Astrocyte (in vitro differentiated cells and primary cell): ENCODE results near the gene MAP3K21. TPM values are rescaled to one million over a fixed set of nuclear protein-coding genes. Genes with fewer than 3 reads are reported as not detected.

Experiments
- DNase-seq: peaks from one replicate; pipeline ENCODE4 v3.0.0-alpha.2; 2010; ENCODE audit warnings: low read depth
- FAIRE-seq: peaks from 2 replicates; lab custom pipeline; 2011; peaks lifted over from hg19 to GRCh38; lab: Jason Lieb, UNC
- H2AFZ ChIP-seq: 2 replicates; pipeline ENCODE4 v1.6.0; 2012; ENCODE audit warnings: low read depth, low read length, inconsistent platforms
- H3K27ac ChIP-seq: 2 replicates; pipeline ENCODE4 v1.5.1; 2011; ENCODE audit warnings: low read depth, low read length, inconsistent platforms
- H3K27me3 ChIP-seq: 2 replicates; pipeline ENCODE4 v1.6.0; 2011; ENCODE audit warnings: low read length, inconsistent platforms; ENCODE audit not compliant: insufficient read depth
- H3K36me3 ChIP-seq: 2 replicates; pipeline ENCODE4 v1.5.1; 2011; ENCODE audit warnings: low read length, inconsistent platforms; ENCODE audit not compliant: insufficient read depth
- H3K4me1 ChIP-seq: 2 replicates; pipeline ENCODE4 v1.5.1; 2011; ENCODE audit warnings: low read length, inconsistent platforms; ENCODE audit not compliant: insufficient read depth
- H3K4me2 ChIP-seq: 2 replicates; pipeline ENCODE4 v1.6.0; 2012; ENCODE audit warnings: low read length, inconsistent platforms
- H3K4me3 ChIP-seq: 2 replicates; pipeline ENCODE4 v1.5.1; 2011; ENCODE audit warnings: low read depth, mild to moderate bottlenecking, low read length, inconsistent platforms; ENCODE audit not compliant: insufficient read depth
- H3K79me2 ChIP-seq: 2 replicates; pipeline ENCODE4 v1.6.0; 2012; ENCODE audit warnings: mild to moderate bottlenecking, low read length, inconsistent platforms; ENCODE audit not compliant: insufficient read depth
- H3K9ac ChIP-seq: 2 replicates; pipeline ENCODE4 v1.6.0; 2012; ENCODE audit warnings: mild to moderate bottlenecking, low read length, inconsistent platforms
- H3K9me3 ChIP-seq: 2 replicates; pipeline ENCODE4 v1.5.1; 2012; ENCODE audit warnings: low read depth, mild to moderate bottlenecking, low read length, inconsistent platforms; ENCODE audit not compliant: insufficient read depth
- H4K20me1 ChIP-seq: 2 replicates; pipeline ENCODE4 v1.6.0; 2012; ENCODE audit warnings: low read length, inconsistent platforms; ENCODE audit not compliant: insufficient read depth
- H3K27ac Mint-ChIP-seq: one replicate; pipeline ENCODE4 v1.8.0; 2021; ENCODE audit warnings: mild to moderate bottlenecking, mixed read lengths; ENCODE audit not compliant: unreplicated experiment
- H3K27me3 Mint-ChIP-seq: one replicate; pipeline ENCODE4 v1.8.0; 2021; ENCODE audit warnings: low read depth, mixed read lengths; ENCODE audit not compliant: unreplicated experiment
- H3K36me3 Mint-ChIP-seq: one replicate; pipeline ENCODE4 v1.8.0; 2021; ENCODE audit warnings: low read depth, mixed read lengths; ENCODE audit not compliant: unreplicated experiment
- H3K4me1 Mint-ChIP-seq: one replicate; pipeline ENCODE4 v1.8.0; 2021; ENCODE audit warnings: low read depth, mixed read lengths; ENCODE audit not compliant: unreplicated experiment
- H3K4me3 Mint-ChIP-seq: one replicate; pipeline ENCODE4 v1.8.0; 2021; ENCODE audit warnings: mild to moderate bottlenecking, moderate library complexity, mixed read lengths; ENCODE audit not compliant: unreplicated experiment
- H3K9me3 Mint-ChIP-seq: one replicate; pipeline ENCODE4 v1.8.0; 2021; ENCODE audit warnings: mild to moderate bottlenecking, mixed read lengths; ENCODE audit not compliant: unreplicated experiment
- CTCF ChIP-seq: IDR thresholded peaks from 2 replicates; pipeline ENCODE4 v1.5.1; 2011; ENCODE audit warnings: low read depth, mild to moderate bottlenecking, inconsistent platforms, low read length, moderate library complexity; ENCODE audit not compliant: insufficient read depth
- EZH2 ChIP-seq: IDR thresholded peaks from 2 replicates; pipeline ENCODE4 v1.6.1; 2012; ENCODE audit warnings: mild to moderate bottlenecking, low read length, inconsistent platforms; ENCODE audit not compliant: insufficient read depth
- total RNA-seq: library from RNA; stranded (reverse); gene quantifications from 2 replicates; pipeline ENCODE4 v1.2.1, GENCODE V29; 2021

MAP3K21 gene
- total RNA-seq, 1 donor from 2014 or later, result 2.5 TPM

GRCh38 chr1:233424779-233425178, 97.3 kb downstream of the MAP3K21 start:
- Mint-ChIP-seq H3K27ac (no peak overlapping the region), H3K4me3 (no peak overlapping the region), H3K9me3 (no peaks in the 10 kb centered on the region), H3K27me3 (no peaks in the 10 kb centered on the region), H3K36me3 (no peaks in the 10 kb centered on the region), H3K4me1 (no peaks in the 10 kb centered on the region)
- Histone ChIP-seq H3K9ac (no peak overlapping the region), H3K27ac (no peak overlapping the region), H3K4me3 (no peak overlapping the region), H3K4me1 (no peaks in the 10 kb centered on the region), H3K79me2 (no peaks in the 10 kb centered on the region), H3K36me3 (no peaks in the 10 kb centered on the region), H3K9me3 (no peaks in the 10 kb centered on the region), H4K20me1 (no peaks in the 10 kb centered on the region), H3K27me3 (no peaks in the 10 kb centered on the region), H2AFZ (no peak overlapping the region), H3K4me2 (no peak overlapping the region)
- TF ChIP-seq CTCF (no peak), EZH2 (no peak)
- FAIRE-seq (no peak), DNase-seq (no peak)

DNA sequence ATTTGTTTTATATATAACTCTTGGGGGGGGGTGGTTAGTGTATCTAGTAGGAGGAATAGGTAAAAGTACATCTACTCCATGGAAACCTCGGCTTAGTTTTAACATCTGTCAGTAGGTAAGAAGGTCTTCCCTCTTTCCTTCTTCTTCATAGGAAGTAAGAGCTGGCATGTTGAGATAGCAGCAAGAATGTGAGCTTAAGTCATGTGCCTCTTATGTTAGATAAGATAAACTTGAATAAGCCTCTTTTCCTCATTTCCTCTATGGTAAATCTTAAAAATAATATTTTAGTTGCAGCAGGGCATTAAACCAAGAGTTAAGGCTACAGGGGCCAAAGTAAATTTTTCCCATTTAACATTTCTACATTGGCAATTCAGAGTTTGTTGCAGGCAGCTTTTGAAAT, 100.4 kb downstream of the MAP3K21 start:
- H2AFZ ChIP-seq, result no peak overlapping the region
- Mint-ChIP-seq H3K27me3 (no peaks in the 10 kb centered on the region), H3K9me3 (no peaks in the 10 kb centered on the region), H3K36me3 (no peaks in the 10 kb centered on the region), H3K27ac (no peak overlapping the region), H3K4me1 (no peaks in the 10 kb centered on the region), H3K4me3 (no peak overlapping the region)
- no peaks in the 10 kb centered on the region for H4K20me1 ChIP-seq
- no peak for TF ChIP-seq EZH2
- TF ChIP-seq CTCF, result no peak
- H3K79me2 ChIP-seq, result no peaks in the 10 kb centered on the region
- H3K27me3 ChIP-seq, result no peaks in the 10 kb centered on the region
- no peaks in the 10 kb centered on the region for H3K9me3 ChIP-seq
- FAIRE-seq, result no peak
- H3K36me3 ChIP-seq, result no peaks in the 10 kb centered on the region
- H3K9ac ChIP-seq, result no peak overlapping the region
- H3K4me2 ChIP-seq, result no peak overlapping the region
- no peak overlapping the region for H3K4me3 ChIP-seq
- H3K4me1 ChIP-seq, result no peaks in the 10 kb centered on the region
- no peak overlapping the region for H3K27ac ChIP-seq
- no peak for DNase-seq

DNA sequence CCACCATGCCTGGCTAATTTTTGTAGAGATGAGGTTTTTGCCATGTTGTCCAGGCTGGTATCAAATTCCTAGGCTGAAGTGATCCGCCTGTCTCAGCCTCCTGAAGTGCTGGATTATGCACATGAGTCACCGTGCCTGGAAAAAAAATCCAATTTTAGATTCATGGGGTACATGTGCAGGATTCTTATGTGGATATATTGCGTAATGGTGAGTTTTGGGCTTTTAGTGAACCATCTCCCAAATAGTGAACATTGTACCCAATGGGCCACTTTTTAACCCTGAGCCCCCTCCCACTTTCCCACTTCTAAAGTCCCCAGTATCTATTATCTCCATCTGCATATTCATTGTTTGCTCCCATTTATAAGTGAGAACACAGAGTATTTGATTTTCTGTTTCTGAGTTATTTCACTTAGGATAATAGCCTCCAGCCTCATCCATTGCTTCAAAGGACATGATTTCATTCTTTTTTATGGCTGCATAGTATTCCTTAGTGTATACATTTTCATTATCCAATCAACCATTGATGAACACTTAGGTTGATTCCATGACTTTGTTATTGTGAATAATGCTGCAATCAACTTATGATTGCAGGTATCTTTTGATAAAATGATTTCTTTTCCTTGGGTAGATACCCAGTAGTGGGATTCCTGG, 104.4 kb downstream of the MAP3K21 start:
- Histone ChIP-seq H3K9me3 (no peaks in the 10 kb centered on the region), H3K79me2 (no peaks in the 10 kb centered on the region), H3K4me3 (no peak overlapping the region), H2AFZ (no peak overlapping the region), H3K4me2 (no peak overlapping the region), H4K20me1 (no peaks in the 10 kb centered on the region), H3K4me1 (no peaks in the 10 kb centered on the region), H3K27me3 (no peaks in the 10 kb centered on the region), H3K27ac (no peak overlapping the region), H3K9ac (no peak overlapping the region), H3K36me3 (no peaks in the 10 kb centered on the region)
- Mint-ChIP-seq H3K36me3 (no peaks in the 10 kb centered on the region), H3K27ac (no peak overlapping the region), H3K27me3 (no peaks in the 10 kb centered on the region), H3K9me3 (no peaks in the 10 kb centered on the region), H3K4me3 (no peak overlapping the region), H3K4me1 (peaks cover 6% of the 10 kb centered on the region)
- FAIRE-seq, result no peak
- TF ChIP-seq EZH2 (no peak), CTCF (no peak)
- DNase-seq, result no peak
